Measurements from ENCODE around the gene CDC27.

CDC27 gene

DNA sequence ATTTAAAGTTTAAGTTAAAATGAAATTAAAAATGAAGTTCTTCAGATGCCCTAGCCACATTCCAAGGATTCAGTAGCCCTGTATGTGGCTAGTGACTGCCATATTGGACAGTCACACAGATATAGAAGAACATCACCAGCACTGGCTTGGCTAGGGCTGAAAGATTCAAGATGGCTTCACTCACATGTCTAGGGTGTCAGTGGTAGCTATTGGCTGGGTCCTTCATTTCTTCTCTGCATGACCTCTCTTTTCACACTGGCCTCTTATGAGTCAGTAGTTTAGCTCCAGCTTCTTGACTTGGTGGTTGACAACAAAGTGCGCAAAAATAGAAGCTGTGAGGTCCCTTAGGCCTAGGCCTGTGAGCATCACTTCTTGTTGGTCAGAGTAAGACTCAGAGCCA is 1.7 kb upstream of the CDC27 start:
- TF ChIP-seq NFIC (IDR thresholded peaks at IDR 0.05): no peak
- TF ChIP-seq TAF1 (IDR thresholded peaks at IDR 0.05; ENCODE audit: low read depth): no peak
- no peak for TF ChIP-seq YY1 (IDR thresholded peaks at IDR 0.05; ENCODE audit: low read depth)
- no peak for TF ChIP-seq REST (IDR thresholded peaks at IDR 0.05; ENCODE audit: low read depth)
- no peak for TF ChIP-seq CREB1 (IDR thresholded peaks at IDR 0.05; ENCODE audit: low read depth)
- no peak for TF ChIP-seq ZBTB7A (IDR thresholded peaks at IDR 0.05; ENCODE audit: low read depth)
- no peak for TF ChIP-seq EGR1 (IDR thresholded peaks at IDR 0.05)
- no peak for TF ChIP-seq FOXM1 (IDR thresholded peaks at IDR 0.05; ENCODE audit: borderline replicate concordance, low read depth)
- TF ChIP-seq RAD21 (IDR thresholded peaks at IDR 0.05; ENCODE audit: low read depth): no peak
- no peak for TF ChIP-seq TEAD4 (IDR thresholded peaks at IDR 0.05)
- TF ChIP-seq TCF12 (IDR thresholded peaks at IDR 0.05; ENCODE audit: low read depth): no peak

- TF ChIP-seq YY1 (IDR thresholded peaks at IDR 0.05; ENCODE audit: low read depth) (no peak), ZBTB7A (IDR thresholded peaks at IDR 0.05; ENCODE audit: low read depth) (no peak), TAF1 (IDR thresholded peaks at IDR 0.05; ENCODE audit: low read depth) (no peak), EP300 (IDR thresholded peaks at IDR 0.05; ENCODE audit: borderline replicate concordance) (no peak), CEBPB (IDR thresholded peaks at IDR 0.05) (no peak), FOXM1 (IDR thresholded peaks at IDR 0.05; ENCODE audit: borderline replicate concordance, low read depth) (no peak), USF1 (IDR thresholded peaks at IDR 0.05) (no peak), NFIC (IDR thresholded peaks at IDR 0.05) (no peak)
These were observed 1.1 kb upstream of the CDC27 start for GRCh38 chr17:47190243-47190642.

DNA sequence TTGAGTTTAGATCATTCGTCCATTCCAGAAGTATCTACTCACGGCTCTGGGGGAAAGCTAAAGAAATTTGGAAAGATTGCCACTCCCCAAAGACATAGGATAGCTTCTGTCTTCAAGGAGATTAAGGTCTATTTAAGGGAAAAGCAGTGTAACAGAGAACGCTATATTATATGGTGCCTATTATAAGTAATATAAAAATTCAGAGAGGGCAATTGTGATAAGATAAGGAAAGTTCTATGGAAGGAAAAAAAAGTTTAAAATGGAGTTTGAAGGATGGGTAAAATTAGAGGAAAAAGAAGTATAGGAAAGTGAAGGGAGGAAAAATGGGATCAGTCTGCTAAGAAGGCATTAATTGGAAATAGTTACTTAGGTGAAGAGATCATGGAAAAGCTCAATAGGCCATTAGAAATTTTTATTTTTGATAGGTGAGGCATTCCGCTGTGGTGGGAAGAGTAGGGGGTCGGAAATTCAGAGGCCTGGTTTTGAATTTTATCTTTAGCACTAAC is 690 bp upstream of the CDC27 start:
- TF ChIP-seq TCF12 (IDR thresholded peaks at IDR 0.05; ENCODE audit: low read depth) (no peak), RAD21 (IDR thresholded peaks at IDR 0.05; ENCODE audit: low read depth) (no peak), ZBTB7A (IDR thresholded peaks at IDR 0.05; ENCODE audit: low read depth) (no peak), EP300 (IDR thresholded peaks at IDR 0.05; ENCODE audit: borderline replicate concordance) (no peak), USF1 (IDR thresholded peaks at IDR 0.05) (no peak), TEAD4 (IDR thresholded peaks at IDR 0.05) (no peak), TAF1 (IDR thresholded peaks at IDR 0.05; ENCODE audit: low read depth) (no peak), YY1 (IDR thresholded peaks at IDR 0.05; ENCODE audit: low read depth) (no peak), CREB1 (IDR thresholded peaks at IDR 0.05; ENCODE audit: low read depth) (no peak), NFIC (IDR thresholded peaks at IDR 0.05) (no peak), REST (IDR thresholded peaks at IDR 0.05; ENCODE audit: low read depth) (no peak), CEBPB (IDR thresholded peaks at IDR 0.05) (no peak), EGR1 (IDR thresholded peaks at IDR 0.05) (no peak), FOXM1 (IDR thresholded peaks at IDR 0.05; ENCODE audit: borderline replicate concordance, low read depth) (no peak)
- TF ChIP-seq, protein P1, sequence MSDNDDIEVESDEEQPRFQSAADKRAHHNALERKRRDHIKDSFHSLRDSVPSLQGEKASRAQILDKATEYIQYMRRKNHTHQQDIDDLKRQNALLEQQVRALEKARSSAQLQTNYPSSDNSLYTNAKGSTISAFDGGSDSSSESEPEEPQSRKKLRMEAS (IDR thresholded peaks at IDR 0.05): no peak

DNA sequence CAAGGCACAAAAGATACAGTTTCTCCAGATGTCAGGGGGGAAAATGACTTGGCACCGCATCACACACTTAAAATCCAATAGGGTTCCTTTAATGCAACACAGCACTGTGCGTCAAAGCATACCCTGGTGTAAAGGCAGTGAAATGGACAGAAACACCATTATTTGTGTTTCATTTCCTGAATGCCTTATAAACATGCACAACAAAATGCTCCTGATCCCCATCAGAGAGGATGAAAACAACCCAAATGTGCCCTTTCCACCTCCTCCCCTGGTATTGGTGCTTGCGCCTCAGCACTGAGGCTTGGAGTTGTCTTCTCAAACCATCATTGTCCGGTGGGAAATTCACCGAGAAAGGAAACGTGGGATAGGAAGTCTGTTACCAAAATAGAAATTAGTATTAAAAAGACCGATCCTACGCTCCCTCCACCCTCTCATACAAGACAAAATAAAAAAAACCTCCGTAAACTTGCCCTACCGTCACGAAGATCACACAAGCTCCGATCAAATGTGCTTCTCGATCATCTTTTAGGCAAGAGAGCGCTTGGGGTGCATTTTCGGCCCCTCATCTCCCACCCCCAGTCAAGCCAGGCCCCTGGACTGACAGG is 722 bp downstream of the CDC27 start:
- no peak for TF ChIP-seq USF1 (IDR thresholded peaks at IDR 0.05)
- 0 out of 2 replicates have a peak, but pooled peaks have one; percentile 33 for TF ChIP-seq ZBTB7A (IDR thresholded peaks at IDR 0.05; ENCODE audit: low read depth)

DNA sequence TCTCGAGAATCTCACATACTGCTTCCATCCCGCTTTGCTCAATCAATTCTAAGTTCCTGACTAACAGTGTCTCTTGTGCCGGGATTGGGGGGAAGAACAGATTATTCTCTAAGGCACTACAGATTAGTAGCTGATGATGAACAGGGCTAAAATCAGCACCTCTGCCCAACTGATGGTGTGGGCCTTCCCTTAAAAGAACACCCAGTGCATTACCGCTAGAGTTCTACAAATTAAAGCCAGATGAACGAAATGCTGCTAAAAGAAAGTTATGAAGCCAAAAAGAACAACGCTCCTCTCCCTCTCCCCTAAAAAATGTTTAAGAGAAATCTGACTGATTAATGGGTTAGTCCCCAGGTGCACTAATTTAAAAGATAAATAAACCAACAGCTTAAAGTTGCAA is 4.4 kb downstream of the CDC27 start:
- TF ChIP-seq EP300 (IDR thresholded peaks at IDR 0.05; ENCODE audit: borderline replicate concordance): no peak
- TF ChIP-seq FOXM1 (IDR thresholded peaks at IDR 0.05; ENCODE audit: borderline replicate concordance, low read depth): no peak
- no peak for TF ChIP-seq TCF12 (IDR thresholded peaks at IDR 0.05; ENCODE audit: low read depth)
- TF ChIP-seq CEBPB (IDR thresholded peaks at IDR 0.05): no peak
- no peak for TF ChIP-seq REST (IDR thresholded peaks at IDR 0.05; ENCODE audit: low read depth)
- TF ChIP-seq, protein P1 (IDR thresholded peaks at IDR 0.05): no peak
- no peak for TF ChIP-seq RAD21 (IDR thresholded peaks at IDR 0.05; ENCODE audit: low read depth)
- no peak for TF ChIP-seq NFIC (IDR thresholded peaks at IDR 0.05)
- TF ChIP-seq TAF1 (IDR thresholded peaks at IDR 0.05; ENCODE audit: low read depth): no peak
- no peak for TF ChIP-seq EGR1 (IDR thresholded peaks at IDR 0.05)
- no peak for TF ChIP-seq CREB1 (IDR thresholded peaks at IDR 0.05; ENCODE audit: low read depth)
- TF ChIP-seq TEAD4 (IDR thresholded peaks at IDR 0.05): no peak
- no peak for TF ChIP-seq ZBTB7A (IDR thresholded peaks at IDR 0.05; ENCODE audit: low read depth)
- TF ChIP-seq YY1 (IDR thresholded peaks at IDR 0.05; ENCODE audit: low read depth): no peak
- no peak for TF ChIP-seq USF1 (IDR thresholded peaks at IDR 0.05)

Data from Ishikawa (cell line).